Endothelial cell of umbilical vein (primary cell): ENCODE results near the gene C19orf44.

Experiments used
- POLR2A ChIP-seq: IDR thresholded peaks from 2 replicates; pipeline ENCODE4 v1.6.1; 2012; ENCODE audit warnings: low read depth, mild to moderate bottlenecking, control low read depth, low read length
- TF ChIP-seq, protein P1 (sequence below), 2 donors: IDR thresholded peaks; 1 replicate in 1 of 2; 2 replicates in 1 of 2; pipeline ENCODE4 v1.5.1; 2011; ENCODE audit warnings: low read length in 2 of 2, mild to moderate bottlenecking in 2 of 2, moderate library complexity in 2 of 2, control low read depth in 1 of 2, inconsistent platforms in 1 of 2, low read depth in 1 of 2; ENCODE audit not compliant: insufficient read depth in 1 of 2; ENCODE audit errors: extremely low read depth in 1 of 2

- TF ChIP-seq, protein P1, sequence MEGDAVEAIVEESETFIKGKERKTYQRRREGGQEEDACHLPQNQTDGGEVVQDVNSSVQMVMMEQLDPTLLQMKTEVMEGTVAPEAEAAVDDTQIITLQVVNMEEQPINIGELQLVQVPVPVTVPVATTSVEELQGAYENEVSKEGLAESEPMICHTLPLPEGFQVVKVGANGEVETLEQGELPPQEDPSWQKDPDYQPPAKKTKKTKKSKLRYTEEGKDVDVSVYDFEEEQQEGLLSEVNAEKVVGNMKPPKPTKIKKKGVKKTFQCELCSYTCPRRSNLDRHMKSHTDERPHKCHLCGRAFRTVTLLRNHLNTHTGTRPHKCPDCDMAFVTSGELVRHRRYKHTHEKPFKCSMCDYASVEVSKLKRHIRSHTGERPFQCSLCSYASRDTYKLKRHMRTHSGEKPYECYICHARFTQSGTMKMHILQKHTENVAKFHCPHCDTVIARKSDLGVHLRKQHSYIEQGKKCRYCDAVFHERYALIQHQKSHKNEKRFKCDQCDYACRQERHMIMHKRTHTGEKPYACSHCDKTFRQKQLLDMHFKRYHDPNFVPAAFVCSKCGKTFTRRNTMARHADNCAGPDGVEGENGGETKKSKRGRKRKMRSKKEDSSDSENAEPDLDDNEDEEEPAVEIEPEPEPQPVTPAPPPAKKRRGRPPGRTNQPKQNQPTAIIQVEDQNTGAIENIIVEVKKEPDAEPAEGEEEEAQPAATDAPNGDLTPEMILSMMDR (IDR thresholded peaks at IDR 0.05; ENCODE audit: extremely low read depth in 1 of 2, insufficient read depth in 1 of 2, low read depth in 1 of 2, low read length in 2 of 2) = no peak
- TF ChIP-seq POLR2A = no peak
Observed at GRCh38 chr19:16516381-16516780, 20.2 kb downstream of the C19orf44 start.
